ENCODE data around the gene RGS7.

Gene RGS7

GRCh38 chr1:240965581-240966091, 391.4 kb downstream of the RGS7 start:
- DNase-seq (ENCODE audit: low read depth), result no peak
- TF ChIP-seq, protein P1, sequence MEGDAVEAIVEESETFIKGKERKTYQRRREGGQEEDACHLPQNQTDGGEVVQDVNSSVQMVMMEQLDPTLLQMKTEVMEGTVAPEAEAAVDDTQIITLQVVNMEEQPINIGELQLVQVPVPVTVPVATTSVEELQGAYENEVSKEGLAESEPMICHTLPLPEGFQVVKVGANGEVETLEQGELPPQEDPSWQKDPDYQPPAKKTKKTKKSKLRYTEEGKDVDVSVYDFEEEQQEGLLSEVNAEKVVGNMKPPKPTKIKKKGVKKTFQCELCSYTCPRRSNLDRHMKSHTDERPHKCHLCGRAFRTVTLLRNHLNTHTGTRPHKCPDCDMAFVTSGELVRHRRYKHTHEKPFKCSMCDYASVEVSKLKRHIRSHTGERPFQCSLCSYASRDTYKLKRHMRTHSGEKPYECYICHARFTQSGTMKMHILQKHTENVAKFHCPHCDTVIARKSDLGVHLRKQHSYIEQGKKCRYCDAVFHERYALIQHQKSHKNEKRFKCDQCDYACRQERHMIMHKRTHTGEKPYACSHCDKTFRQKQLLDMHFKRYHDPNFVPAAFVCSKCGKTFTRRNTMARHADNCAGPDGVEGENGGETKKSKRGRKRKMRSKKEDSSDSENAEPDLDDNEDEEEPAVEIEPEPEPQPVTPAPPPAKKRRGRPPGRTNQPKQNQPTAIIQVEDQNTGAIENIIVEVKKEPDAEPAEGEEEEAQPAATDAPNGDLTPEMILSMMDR (IDR thresholded peaks at IDR 0.05; ENCODE audit: insufficient read depth, low read depth, low read length, missing control alignments), result no peak
- H3K4me3 ChIP-seq (ENCODE audit: low read depth, low read length), result no peak overlapping the region

DNA sequence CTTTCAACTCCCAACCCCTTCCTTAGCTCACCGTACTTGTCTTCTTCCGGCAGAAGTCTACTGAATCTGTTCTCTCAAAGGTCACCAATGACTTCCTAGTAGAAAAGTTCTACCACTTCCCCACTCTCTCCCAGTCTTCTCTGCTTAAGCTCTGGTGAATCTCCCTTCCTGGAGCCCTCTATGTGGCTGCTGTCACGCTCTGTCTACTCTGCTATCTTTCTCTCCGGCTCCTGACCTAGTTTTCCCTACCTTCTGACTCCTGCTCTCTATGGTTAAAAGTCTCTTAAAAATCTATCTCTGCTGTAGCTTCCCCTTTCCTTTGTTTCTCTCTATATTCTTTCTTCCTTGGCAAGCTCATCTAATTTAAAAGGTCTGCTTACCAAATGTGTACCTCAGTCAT, 394.9 kb downstream of the RGS7 start:
- H3K4me3 ChIP-seq (ENCODE audit: low read depth, low read length), result no peak overlapping the region
- TF ChIP-seq, protein P1 (IDR thresholded peaks at IDR 0.05; ENCODE audit: insufficient read depth, low read depth, low read length, missing control alignments), result no peak
- DNase-seq (ENCODE audit: low read depth), result no peak

DNA sequence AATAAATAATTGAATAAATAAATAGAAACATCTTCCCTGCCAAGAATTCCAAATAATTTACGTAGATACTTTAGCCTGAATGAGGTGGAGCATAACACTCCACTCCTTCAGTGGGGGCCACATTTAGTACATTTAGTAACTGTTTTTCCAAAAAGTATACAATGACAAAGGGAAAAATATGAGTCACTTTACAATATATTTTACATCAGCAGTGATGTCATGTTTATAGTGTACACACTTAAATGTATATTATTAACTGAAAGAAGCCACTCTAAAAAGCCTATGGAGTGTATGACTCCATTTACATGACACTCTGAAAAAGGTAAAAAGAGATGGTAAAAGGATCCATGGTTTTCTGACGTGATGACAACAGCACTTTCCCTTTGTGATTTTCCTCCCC, 400.6 kb downstream of the RGS7 start:
- no peak for DNase-seq (ENCODE audit: low read depth)
- H3K4me3 ChIP-seq (ENCODE audit: low read depth, low read length), result no peak overlapping the region
- TF ChIP-seq, protein P1 (IDR thresholded peaks at IDR 0.05; ENCODE audit: insufficient read depth, low read depth, low read length, missing control alignments), result no peak

GRCh38 chr1:240956020-240956419, 401.0 kb downstream of the RGS7 start:
- H3K4me3 ChIP-seq (ENCODE audit: low read depth, low read length), result no peak overlapping the region
- TF ChIP-seq, protein P1 (IDR thresholded peaks at IDR 0.05; ENCODE audit: insufficient read depth, low read depth, low read length, missing control alignments), result no peak
- DNase-seq (ENCODE audit: low read depth), result no peak

DNA sequence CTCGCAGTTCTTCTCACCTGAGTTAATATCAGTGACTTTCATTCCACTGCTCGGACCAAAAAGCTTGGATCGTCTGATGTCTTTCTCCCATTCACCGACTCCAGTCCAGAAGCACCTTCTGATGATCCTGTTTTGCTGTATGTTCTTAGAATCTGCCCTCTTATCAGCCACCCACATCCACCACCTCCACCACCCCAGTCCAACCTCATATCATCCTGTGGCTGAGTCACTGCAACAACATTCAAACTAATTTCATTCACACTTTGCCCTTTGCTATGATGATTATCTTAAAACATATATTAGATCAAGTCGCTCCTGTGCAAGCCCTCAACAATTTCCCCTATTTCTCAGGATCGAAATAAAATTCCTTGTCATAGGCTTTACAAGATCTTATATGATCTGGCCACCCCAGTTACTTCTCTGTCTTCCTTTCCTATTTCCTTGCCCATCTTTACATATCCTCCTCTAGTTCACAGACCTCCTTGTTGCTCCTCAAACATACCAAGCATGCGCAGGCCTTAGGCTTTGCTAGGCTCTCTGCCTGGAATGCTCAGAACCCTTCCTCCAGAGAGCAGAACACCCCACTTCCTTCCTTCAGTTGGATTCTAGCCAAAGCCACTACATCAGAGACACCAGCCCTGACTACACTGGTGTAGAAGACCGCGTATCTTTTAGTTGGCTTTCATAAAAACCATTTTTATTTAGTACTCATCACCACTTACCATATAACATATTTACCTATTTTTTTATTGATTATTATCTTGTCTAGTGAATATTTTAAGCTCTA, 409.4 kb downstream of the RGS7 start:
- DNase-seq (ENCODE audit: low read depth), result no peak
- no peak overlapping the region for H3K4me3 ChIP-seq (ENCODE audit: low read depth, low read length)
- TF ChIP-seq, protein P1 (IDR thresholded peaks at IDR 0.05; ENCODE audit: insufficient read depth, low read depth, low read length, missing control alignments), result no peak

DNA sequence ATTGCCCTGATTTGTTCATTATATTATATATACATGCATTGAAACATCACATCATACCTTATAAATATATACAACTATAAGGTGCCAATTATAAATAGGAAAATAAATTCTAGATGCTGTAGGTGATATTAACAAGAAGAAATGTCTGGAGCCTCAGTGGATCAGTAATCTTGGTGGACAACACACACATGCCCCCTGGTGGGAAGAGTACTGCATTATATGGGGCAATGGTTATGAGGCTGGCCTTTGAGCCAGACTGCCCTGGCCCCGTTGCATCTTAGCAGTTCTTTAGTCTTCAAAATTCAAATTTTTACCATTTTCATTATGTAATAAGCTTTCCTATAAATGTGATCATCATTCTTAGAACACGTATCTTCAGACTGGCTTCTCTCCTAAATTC, 410.1 kb downstream of the RGS7 start:
- H3K4me3 ChIP-seq (ENCODE audit: low read depth, low read length), result no peak overlapping the region
- DNase-seq (ENCODE audit: low read depth), result peak; percentile 47
- TF ChIP-seq, protein P1 (IDR thresholded peaks at IDR 0.05; ENCODE audit: insufficient read depth, low read depth, low read length, missing control alignments), result peak; percentile 43

GRCh38 chr1:240942901-240943300, 414.1 kb downstream of the RGS7 start:
- no peak for DNase-seq (ENCODE audit: low read depth)
- H3K4me3 ChIP-seq (ENCODE audit: low read depth, low read length), result no peak overlapping the region
- TF ChIP-seq, protein P1 (IDR thresholded peaks at IDR 0.05; ENCODE audit: insufficient read depth, low read depth, low read length, missing control alignments), result no peak
